IPS DF 4.7 (cell line): ENCODE measurements around the gene IL22RA1.

Source experiments
- DNase-seq: peaks from one replicate; pipeline ENCODE4 v3.0.0-alpha.2; 2013; ENCODE audit warnings: low spot score; ENCODE audit errors: extremely low read depth

The IL22RA1 gene, protein sequence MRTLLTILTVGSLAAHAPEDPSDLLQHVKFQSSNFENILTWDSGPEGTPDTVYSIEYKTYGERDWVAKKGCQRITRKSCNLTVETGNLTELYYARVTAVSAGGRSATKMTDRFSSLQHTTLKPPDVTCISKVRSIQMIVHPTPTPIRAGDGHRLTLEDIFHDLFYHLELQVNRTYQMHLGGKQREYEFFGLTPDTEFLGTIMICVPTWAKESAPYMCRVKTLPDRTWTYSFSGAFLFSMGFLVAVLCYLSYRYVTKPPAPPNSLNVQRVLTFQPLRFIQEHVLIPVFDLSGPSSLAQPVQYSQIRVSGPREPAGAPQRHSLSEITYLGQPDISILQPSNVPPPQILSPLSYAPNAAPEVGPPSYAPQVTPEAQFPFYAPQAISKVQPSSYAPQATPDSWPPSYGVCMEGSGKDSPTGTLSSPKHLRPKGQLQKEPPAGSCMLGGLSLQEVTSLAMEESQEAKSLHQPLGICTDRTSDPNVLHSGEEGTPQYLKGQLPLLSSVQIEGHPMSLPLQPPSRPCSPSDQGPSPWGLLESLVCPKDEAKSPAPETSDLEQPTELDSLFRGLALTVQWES

DNA sequence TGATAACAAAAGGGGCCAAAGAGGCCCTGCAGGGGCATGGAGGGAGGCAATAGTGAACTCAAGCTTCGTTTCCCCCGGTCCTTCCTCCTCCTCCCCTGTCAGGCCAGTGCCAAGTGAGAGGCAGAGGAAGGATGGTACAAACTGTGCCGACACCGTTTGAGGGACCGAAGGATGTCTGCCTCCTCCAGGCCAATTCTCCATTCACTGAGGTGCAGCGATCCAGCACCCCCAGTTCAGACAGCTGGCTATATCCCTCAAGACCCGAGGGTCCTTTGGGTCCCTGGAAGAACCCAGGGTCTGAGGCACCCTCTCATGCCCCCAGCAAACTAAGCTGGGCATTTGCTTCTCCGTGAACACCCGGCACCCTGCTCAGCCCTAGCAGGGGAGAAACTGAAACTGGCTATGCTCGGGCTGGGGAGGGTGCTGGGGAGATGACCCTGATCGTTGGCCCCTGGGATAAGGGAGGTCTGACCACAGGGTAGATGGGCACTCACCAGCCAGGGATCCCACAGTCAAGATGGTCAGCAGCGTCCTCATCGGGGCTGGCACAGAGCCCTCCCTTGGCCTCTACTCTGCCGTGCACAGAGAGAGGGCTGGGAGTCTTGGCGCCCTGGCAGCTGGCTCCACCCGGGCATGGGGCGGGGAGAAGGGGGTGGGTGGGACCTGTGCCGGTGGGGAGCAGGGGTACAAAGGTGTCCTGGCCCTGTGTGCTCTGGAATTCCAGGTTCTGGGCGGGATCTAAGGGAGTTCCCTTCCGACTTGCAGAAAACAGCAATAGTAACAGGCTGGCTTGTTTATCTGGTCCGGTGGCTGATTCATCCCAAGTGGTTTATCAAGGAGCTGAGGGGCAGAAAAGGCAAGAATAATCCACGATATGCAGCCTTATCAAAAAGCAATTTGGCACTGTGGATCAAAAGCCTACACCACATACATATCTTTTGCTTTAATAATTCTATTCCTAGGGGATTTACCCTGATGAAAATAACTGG, at the start of gene IL22RA1:
TSS of gene IL22RA1 (minus strand) at position 595 of the 989 bp plus-strand sequence. CDS start at position 537, 58 bp downstream.
- DNase-seq = no peak

DNA sequence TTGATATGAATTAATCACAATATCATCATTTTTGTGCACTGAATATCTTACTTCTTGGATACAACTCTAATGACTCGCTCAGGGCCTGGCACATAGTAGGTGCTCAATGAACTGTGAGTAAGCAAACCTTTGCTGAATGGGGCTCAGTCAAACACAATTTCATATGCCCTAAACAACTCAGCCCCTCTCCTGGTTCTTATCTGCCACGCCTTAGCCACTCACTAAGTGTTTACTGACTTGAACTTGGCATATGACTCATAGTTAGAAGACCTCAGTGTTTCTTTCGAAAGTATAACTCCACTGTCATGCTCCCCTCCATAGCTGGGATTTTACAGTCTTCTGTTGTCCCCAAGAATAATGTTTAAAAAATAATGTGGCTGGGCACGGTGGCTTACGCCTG, 48.9 kb upstream of the IL22RA1 start:
- DNase-seq = no peak

- DNase-seq = no peak
Measured at GRCh38 chr1:24190983-24191461, 48.1 kb upstream of the IL22RA1 start.

GRCh38 chr1:24189528-24189927, 46.6 kb upstream of the IL22RA1 start:
- no peak for DNase-seq

- DNase-seq = no peak
Measured at GRCh38 chr1:24186993-24187790, 44.3 kb upstream of the IL22RA1 start, which contains the start of gene IFNLR1. TSS of gene IFNLR1 (minus strand) at chr1:24187289. CDS start at chr1:24187248, 41 bp downstream.

DNA sequence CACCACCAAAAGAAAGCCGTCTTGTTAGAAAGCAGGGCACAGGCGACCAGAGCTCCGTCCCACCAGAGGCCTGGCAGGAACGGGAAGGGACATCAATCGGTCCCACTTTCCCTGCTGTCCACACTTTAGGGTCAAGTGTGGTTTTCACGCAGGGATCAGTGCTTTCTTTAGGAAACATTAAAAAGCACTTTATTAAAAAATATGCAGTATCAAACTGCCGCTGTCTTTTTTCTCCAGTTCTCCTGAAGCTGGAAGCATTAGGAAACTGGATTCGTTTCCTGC, 43.7 kb upstream of the IL22RA1 start:
- no peak for DNase-seq

- no peak for DNase-seq
Measured at GRCh38 chr1:24186031-24186710, 43.2 kb upstream of the IL22RA1 start.

GRCh38 chr1:24185076-24185475, 42.1 kb upstream of the IL22RA1 start:
- no peak for DNase-seq

- no peak for DNase-seq
Measured at GRCh38 chr1:24182061-24182460, 39.1 kb upstream of the IL22RA1 start.

- no peak for DNase-seq
Measured at GRCh38 chr1:24181619-24182018, 38.7 kb upstream of the IL22RA1 start.

DNA sequence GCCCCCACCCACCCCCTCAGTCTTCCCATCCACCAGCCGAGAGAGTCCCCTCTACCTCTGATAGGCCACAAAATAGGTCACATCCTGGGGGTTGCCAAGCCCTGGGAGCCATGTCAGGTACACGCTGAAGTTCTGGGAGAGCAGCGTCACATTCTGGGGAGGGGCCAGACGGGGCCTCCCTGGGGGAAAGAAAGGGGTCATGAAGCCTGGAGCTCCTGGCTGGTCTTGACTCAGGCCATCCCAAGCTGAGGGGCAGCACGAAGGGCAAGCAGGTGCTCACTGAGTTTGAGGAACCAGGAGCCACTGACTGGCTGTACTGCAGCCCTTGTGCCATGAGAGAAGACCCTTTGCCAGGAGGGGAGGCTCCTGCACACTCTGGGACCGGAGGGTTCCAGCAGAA, 37.7 kb upstream of the IL22RA1 start:
- no peak for DNase-seq

DNA sequence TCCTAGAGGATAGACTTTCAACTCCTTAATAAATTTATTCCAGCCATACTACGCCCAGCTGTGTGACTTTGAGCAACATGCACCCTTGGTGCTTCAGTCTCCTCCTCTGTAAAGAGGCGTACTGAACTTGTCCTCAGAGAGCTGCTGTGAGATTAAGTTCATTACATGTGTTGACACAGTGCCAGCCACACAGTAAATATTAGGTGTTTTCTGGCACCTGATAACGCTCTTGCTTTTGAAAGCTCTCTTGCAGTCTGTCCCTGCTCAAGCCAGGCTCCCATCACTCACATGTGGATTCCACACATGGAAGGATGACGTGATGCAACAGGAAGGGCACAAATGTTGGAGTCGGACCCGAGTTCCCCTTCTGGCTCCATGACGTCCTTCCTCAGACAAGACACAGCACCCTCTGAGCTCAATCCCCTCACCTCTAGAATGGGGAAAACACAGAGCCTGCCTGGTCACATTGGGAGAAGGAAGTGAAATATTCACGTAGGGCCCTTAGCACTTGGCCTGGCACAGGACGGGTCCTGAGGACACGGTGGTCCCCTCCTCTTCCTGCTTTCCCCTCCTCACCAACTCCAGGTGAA, 36.4 kb upstream of the IL22RA1 start:
- DNase-seq = no peak

GRCh38 chr1:24178407-24178806, 35.5 kb upstream of the IL22RA1 start:
- DNase-seq = no peak

DNA sequence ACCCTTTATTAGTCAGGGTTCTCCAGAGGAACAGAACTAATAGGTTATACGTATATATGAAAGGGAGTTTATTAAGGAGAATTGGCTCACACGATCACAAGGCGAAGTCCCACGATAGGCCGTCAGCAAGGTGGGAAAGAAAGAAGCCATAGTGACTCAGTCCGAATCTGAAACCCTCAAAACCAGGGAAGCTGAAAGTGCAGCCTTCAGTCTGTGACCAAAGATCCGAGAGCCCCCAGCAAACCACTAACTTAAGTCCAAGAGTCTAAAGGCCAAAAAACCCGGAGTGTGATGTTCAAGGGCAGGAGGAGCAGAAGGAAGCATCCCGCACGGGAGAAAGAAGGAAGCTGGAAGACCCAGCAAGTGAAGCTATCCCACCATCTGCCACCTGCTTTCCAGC, 34.2 kb upstream of the IL22RA1 start:
- DNase-seq = no peak

GRCh38 chr1:24175033-24175755, 32.3 kb upstream of the IL22RA1 start:
- no peak for DNase-seq

DNA sequence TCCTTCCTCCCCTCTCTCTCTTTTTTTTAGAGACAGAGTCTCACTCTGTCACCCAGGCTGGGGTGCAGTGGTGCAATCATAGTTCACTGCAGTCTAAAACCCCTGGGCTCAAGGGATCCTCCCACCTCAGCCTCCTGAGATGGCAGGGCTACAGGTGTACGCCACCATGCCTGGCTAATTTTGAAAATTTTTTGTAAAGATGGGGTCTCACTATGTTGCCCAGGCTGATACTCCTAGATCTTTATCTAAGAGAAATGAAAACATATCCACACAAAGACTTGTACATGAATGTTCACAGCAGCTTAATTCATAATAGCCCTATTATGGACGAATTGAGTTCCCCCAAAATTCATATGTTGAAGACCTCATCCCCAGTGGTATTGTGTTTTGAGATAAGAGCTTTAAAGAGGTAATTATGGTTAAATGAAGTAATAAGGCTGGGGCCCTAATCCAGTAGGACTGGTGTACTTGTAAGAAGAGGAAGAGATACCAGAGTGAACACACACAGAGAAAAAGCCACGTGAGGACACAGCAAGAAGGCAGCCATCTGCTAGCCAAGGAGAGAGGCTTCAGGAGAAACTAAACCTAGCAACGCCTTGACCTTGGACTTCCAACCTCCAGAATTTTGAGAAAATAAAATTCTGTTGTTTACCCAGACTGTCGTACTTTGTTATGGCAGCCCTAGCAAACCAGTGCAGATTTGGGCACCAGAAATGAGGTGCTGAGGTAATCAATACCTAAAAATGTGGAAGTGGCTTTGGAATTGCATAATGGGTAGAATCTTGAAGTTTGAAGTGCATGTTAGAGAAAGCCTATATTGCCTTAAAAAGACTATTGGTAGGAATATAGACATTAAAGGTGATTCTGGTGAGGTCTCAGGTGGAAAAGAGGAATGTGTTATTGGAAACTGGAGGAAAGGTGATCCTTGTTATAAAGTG, 31.0 kb upstream of the IL22RA1 start:
- no peak for DNase-seq

DNA sequence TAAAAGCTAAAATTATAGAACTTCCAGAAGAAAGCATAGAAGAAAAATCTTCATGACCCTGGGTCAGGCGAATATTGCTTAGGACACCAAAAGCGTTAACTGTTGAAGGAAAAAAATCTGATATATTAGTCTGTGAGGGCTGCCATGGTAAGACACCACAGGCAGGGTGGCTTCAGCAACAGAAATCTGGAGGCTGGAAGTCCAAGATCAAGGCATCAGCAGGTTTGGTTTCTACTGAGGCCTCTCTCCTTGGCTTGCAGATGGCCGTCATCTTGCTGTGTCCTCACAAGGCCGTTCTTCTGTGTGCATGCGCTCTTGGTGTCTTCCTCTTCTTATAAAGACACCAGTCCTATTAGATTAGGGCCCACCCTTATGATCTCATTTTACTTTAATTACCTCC, 29.7 kb upstream of the IL22RA1 start:
- DNase-seq = no peak

- no peak for DNase-seq
Measured at GRCh38 chr1:24169286-24169685, 26.3 kb upstream of the IL22RA1 start.
